ENCODE data around the gene RTP4.
"Not testable (repeated sequence)": the region's sequence is repeated elsewhere in the genome, so short reads cannot be mapped to it uniquely, and the experiment has no call there.

Gene RTP4

DNA sequence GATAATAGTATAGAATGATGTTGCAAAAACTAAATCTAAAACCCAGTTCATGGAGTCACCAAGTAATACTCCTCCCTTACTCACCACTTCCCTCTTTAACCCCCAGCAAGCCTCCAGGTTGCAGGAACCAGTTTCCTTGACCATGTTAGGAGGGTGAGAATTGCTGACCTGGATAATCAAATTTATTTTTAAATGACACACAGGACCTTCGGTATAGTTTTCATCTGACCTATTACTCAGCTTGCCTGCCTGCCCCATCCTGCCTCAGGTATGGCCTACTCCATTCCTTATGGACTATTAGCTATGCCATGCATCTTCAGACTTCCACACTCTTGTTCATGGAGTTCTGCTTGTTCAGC lies 883 bp downstream of the RTP4 start:
- DNase-seq (ENCODE audit: low read depth in 2 of 2), result no peak

DNA sequence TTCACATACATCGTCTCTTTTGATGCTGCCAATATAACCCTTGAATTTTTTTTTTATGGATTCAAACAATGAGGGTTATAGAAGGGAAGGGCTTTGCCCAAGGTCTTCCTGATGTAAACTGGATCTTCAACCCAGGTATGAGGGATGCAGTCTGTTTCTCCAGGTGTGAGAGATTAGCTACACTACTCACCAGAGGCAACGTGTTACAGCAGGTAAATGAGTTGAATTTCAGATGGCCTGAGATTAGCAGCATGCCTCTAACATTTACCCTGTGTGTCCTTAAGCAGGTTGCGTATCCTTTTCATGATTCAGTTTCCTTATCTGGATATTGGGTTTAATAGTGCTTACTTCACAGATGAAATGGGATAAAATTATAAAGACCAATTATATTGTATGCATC lies 1.9 kb downstream of the RTP4 start:
- no peak for DNase-seq (ENCODE audit: low read depth in 2 of 2)

DNA sequence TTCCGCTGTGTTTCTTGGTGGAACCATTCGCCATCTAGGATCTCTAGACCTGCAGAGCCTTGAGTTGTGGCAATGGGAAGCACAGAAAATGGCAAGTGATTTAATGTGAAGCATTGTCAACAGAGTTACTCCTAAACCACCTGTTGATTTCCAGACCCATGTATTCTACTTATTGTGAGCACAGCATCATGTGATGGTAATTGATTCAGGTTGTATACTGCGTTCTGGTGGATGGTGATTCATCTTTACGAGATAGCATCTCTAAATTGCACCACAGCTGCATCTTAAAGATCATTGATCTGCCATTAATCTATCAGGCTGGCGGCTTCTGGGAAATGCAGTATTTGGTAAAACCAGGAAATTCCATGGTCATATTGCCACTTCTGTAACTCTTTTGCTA lies 7.4 kb downstream of the RTP4 start:
- DNase-seq (ENCODE audit: low read depth in 2 of 2), result no peak

- DNase-seq (ENCODE audit: low read depth in 2 of 2), result no peak
These were observed 9.7 kb downstream of the RTP4 start for GRCh38 chr3:187377842-187378241.

- no peak for DNase-seq (ENCODE audit: low read depth in 2 of 2)
These were observed 14.5 kb downstream of the RTP4 start for GRCh38 chr3:187382609-187383151.

DNA sequence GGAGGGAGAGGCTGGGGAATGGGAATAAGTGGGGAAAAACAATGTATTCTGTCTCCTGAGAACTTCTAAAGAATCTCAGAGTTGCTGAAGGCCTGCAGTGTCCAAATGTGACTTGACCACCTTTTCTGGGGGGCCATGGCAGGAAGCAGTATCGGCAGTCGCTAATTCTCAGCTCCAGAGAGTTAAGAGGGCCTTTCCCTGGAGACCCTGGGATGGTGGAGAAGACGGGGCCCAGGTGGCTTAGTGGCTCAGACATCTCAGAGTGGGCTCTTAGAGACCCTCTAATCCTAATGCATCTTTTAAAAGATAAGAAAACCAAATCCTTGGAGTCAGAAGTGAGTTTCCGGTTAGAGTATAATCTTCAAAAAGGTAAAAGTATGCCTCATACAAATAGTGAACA lies 15.1 kb downstream of the RTP4 start:
- DNase-seq (ENCODE audit: low read depth in 2 of 2), result no peak

DNA sequence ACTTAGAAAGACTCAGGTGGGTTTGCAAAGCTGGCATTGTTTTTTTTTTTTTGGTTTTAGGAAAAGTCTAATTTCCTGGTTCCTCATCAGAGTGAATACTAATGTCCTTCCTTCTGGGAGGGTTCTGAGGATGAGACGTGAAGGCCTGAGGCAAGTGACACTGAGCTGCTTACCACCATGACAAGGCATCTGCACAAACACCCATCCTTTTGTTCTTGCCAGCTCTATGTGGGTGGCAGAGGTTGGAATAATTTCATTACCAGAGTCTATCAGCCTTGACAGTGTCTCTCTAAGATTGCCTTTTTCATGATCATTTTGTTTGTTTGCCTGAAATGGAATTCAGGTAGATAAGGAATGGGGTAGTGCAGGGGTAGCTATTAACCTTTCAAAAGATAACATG lies 17.1 kb downstream of the RTP4 start:
- DNase-seq (ENCODE audit: low read depth in 2 of 2), result no peak

DNA sequence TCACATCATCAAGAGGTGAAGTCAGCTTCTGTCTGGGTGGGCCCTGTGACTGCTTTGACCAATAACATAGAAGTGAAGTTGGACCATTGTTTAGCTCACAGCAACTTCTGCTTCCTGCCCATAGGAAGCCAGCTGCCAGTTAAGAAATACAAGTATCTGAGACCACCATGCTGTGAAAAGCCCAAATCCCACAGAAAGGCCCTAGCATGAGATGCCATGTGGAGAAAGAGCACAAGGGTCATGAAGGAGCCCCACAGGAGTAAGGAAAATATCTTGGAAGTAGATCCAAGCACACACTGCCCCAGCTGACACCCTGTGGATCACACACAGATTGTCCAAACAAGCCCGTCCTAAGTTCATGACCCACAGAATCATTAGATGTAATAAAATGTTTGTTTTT lies 28.5 kb downstream of the RTP4 start:
- DNase-seq (ENCODE audit: low read depth in 2 of 2), result no peak

DNA sequence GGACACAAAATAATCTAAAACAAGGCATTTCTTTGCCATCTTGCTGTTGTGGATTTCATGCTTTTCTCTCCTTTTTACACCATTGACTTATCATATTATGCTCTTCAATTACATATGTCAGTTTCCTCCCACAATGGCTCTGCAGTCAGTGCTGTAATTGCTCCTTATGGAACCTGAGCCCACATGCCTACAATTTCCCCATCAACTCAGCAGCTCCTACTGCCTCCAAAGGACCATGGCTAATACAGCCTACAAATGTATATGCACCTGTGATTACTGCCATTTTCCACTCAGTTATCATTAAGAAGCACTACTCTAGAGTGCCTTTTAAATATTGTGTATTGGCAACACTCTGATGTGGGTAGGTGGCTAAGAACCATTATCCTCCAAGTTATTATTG lies 30.8 kb downstream of the RTP4 start:
- DNase-seq (ENCODE audit: low read depth in 2 of 2), result no peak

- no peak for DNase-seq (ENCODE audit: low read depth in 2 of 2)
These were observed 32.6 kb downstream of the RTP4 start for GRCh38 chr3:187400756-187401155.

GRCh38 chr3:187401856-187402255 lies 33.7 kb downstream of the RTP4 start:
- DNase-seq (ENCODE audit: low read depth in 2 of 2), result no peak

- no peak for DNase-seq (ENCODE audit: low read depth in 2 of 2)
These were observed 35.6 kb downstream of the RTP4 start for GRCh38 chr3:187403768-187404288.

DNA sequence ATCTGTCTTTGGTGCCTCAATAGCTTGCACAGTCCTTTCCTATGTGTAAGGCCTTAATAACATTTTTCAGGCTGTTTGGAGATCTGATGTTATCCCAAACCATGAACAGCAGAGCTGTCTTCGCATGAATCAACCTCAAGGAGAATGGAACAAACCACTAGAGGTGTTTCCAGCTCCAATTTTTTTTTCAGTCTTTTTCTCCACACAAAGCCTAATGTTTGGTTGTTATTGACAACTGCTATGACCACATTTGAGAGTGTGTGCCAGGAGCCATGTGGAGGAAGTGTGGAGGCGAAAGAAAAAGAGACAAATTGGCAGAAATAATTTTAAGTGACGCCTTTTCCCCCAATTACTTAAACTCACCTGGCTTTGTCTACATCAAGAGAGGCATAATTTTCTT lies 38.7 kb downstream of the RTP4 start:
- no peak for DNase-seq (ENCODE audit: low read depth in 2 of 2)

DNA sequence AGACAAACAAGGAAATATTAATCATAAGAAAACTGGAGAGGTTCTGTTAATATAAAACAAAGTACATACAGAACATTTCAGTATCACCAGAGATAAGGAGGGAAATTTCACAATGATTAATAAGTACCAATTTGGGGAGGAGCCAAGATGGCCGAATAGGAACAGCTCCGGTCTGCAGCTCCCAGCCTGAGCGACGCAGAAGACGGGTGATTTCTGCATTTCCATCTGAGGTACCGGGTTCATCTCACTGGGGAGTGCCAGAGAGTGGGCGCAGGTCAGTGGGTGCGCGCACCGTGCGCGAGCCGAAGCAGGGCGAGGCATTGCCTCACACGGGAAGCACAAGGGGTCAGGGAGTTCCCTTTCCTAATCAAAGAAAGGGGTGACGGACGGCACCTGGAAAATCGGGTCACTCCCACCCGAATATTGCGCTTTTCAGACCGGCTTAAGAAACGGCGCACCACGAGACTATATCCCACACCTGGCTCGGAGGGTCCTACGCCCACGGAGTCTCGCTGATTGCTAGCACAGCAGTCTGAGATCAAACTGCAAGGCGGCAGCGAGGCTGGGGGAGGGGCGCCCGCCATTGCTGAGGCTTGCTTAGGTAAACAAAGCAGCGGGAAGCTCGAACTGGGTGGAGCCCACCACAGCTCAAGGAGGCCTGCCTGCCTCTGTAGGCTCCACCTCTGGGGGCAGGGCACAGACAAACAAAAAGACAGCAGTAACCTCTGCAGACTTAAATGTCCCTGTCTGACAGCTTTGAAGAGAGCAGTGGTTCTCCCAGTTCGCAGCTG lies 44.0 kb downstream of the RTP4 start:
- DNase-seq (ENCODE audit: low read depth in 2 of 2), result not testable (repeated sequence)

Measured in stimulated activated CD8-positive, alpha-beta memory T cell treated with anti-CD3 and anti-CD28 coated beads, Interleukin-2, amount 100 ng/mL, for 48 hours (primary cell).